ENCODE data around the gene C16orf92.

The C16orf92 gene

DNA sequence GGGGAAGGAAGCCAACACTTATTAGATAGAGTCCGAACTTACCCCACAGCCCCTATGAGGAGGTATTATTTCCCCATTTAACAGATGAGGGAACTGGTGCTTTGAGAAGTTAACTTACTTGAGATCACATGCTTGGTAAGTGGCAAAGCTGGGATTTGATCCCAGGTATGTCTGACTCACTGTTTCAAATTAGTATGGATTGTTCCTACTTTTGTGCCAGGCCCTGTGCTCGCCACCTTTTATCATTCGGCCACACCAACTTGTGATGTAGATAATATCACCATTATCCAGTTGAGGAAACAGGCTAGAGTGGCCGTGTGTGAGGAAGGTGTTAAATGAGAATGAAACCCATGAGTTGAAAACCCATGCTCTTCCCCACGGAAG is 38.2 kb upstream of the C16orf92 start:
- DNase-seq (ENCODE audit: low read depth): no peak
- TF ChIP-seq, protein P1, sequence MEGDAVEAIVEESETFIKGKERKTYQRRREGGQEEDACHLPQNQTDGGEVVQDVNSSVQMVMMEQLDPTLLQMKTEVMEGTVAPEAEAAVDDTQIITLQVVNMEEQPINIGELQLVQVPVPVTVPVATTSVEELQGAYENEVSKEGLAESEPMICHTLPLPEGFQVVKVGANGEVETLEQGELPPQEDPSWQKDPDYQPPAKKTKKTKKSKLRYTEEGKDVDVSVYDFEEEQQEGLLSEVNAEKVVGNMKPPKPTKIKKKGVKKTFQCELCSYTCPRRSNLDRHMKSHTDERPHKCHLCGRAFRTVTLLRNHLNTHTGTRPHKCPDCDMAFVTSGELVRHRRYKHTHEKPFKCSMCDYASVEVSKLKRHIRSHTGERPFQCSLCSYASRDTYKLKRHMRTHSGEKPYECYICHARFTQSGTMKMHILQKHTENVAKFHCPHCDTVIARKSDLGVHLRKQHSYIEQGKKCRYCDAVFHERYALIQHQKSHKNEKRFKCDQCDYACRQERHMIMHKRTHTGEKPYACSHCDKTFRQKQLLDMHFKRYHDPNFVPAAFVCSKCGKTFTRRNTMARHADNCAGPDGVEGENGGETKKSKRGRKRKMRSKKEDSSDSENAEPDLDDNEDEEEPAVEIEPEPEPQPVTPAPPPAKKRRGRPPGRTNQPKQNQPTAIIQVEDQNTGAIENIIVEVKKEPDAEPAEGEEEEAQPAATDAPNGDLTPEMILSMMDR (IDR thresholded peaks at IDR 0.05; ENCODE audit: control insufficient read depth, extremely low read depth, insufficient read depth): no peak
- H3K4me3 ChIP-seq (ENCODE audit: low read depth, low read length): no peak overlapping the region

DNA sequence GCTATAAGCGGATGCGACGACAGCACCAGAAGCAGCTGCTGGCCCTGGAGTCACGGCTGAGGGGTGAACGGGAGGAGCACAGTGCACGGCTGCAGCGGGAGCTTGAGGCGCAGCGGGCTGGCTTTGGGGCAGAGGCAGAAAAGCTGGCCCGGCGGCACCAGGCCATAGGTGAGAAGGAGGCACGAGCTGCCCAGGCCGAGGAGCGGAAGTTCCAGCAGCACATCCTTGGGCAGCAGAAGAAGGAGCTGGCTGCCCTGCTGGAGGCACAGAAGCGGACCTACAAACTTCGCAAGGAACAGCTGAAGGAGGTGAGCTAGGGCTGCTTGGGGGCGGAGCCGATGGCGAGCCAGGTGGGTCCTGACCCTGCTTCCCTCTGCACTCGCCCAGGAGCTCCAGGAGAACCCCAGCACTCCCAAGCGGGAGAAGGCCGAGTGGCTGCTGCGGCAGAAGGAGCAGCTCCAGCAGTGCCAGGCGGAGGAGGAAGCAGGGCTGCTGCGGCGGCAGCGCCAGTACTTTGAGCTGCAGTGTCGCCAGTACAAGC is 37.7 kb upstream of the C16orf92 start:
- DNase-seq (ENCODE audit: low read depth): no peak
- H3K4me3 ChIP-seq (ENCODE audit: low read depth, low read length): no peak overlapping the region
- TF ChIP-seq, protein P1 (IDR thresholded peaks at IDR 0.05; ENCODE audit: control insufficient read depth, extremely low read depth, insufficient read depth): no peak

DNA sequence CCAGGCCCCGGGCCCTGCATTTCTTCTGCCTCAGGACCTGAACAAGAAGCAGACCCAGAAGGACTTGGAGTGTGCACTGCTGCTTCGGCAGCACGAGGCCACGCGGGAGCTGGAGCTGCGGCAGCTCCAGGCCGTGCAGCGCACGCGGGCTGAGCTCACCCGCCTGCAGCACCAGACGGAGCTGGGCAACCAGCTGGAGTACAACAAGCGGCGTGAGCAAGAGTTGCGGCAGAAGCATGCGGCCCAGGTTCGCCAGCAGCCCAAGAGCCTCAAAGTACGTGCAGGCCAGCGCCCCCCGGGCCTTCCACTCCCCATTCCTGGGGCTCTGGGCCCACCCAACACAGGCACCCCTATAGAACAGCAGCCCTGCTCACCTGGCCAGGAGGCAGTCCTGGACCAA is 36.8 kb upstream of the C16orf92 start:
- H3K4me3 ChIP-seq (ENCODE audit: low read depth, low read length): no peak overlapping the region
- TF ChIP-seq, protein P1 (IDR thresholded peaks at IDR 0.05; ENCODE audit: control insufficient read depth, extremely low read depth, insufficient read depth): no peak
- DNase-seq (ENCODE audit: low read depth): no peak

DNA sequence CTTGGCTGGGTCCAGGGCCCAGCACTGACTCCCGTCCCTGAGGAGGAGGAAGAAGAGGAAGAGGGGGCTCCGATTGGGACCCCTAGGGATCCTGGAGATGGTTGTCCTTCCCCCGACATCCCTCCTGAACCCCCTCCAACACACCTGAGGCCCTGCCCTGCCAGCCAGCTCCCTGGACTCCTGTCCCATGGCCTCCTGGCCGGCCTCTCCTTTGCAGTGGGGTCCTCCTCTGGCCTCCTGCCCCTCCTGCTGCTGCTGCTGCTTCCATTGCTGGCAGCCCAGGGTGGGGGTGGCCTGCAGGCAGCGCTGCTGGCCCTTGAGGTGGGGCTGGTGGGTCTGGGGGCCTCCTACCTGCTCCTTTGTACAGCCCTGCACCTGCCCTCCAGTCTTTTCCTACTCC is 36.1 kb upstream of the C16orf92 start:
- no peak for DNase-seq (ENCODE audit: low read depth)
- TF ChIP-seq, protein P1 (IDR thresholded peaks at IDR 0.05; ENCODE audit: control insufficient read depth, extremely low read depth, insufficient read depth): no peak
- no peak overlapping the region for H3K4me3 ChIP-seq (ENCODE audit: low read depth, low read length)

DNA sequence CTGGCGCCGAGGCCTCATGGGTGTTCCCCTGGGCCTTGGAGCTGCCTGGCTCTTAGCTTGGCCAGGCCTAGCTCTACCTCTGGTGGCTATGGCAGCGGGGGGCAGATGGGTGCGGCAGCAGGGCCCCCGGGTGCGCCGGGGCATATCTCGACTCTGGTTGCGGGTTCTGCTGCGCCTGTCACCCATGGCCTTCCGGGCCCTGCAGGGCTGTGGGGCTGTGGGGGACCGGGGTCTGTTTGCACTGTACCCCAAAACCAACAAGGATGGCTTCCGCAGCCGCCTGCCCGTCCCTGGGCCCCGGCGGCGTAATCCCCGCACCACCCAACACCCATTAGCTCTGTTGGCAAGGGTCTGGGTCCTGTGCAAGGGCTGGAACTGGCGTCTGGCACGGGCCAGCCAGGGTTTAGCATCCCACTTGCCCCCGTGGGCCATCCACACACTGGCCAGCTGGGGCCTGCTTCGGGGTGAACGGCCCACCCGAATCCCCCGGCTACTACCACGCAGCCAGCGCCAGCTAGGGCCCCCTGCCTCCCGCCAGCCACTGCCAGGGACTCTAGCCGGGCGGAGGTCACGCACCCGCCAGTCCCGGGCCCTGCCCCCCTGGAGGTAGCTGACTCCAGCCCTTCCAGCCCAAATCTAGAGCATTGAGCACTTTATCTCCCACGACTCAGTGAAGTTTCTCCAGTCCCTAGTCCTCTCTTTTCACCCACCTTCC is 35.5 kb upstream of the C16orf92 start:
- no peak for DNase-seq (ENCODE audit: low read depth)
- no peak overlapping the region for H3K4me3 ChIP-seq (ENCODE audit: low read depth, low read length)
- TF ChIP-seq, protein P1 (IDR thresholded peaks at IDR 0.05; ENCODE audit: control insufficient read depth, extremely low read depth, insufficient read depth): no peak

DNA sequence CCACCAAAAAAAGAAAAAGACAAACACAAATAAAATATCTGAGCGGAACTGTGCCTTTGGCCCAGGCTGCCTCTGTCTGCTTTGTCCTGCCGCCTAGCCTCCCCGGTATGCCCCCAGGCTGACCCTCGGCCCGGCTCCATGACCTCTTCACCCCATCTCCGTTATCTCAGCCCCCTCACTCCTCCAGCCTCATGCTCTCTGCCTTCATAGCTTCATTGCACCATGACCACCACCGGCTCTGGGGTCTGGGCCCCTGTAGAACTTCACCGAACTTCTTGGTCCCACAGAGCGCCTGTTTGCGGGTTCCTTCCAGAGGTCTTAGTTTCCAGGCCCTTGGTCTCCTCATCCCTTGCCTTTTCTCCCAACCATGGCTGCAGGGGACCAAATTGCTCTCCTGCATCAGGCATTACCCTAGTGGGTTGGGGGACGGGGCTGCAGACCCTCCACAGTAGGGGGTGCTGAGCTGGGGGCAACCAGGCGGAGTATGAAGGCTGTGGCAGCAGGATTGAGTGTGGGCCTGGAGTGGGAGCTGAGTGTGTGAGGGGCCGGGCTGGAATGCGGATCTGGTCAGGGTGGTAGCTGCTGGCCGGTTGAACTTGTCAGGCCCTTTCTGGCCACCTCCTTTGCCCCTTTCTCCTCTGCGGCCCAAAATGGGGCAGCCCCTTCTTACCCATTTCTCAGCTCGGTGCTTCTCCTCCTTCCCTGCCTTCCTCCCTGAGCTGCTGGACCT is 34.5 kb upstream of the C16orf92 start:
- TF ChIP-seq, protein P1 (IDR thresholded peaks at IDR 0.05; ENCODE audit: control insufficient read depth, extremely low read depth, insufficient read depth): no peak
- DNase-seq (ENCODE audit: low read depth): no peak
- no peak overlapping the region for H3K4me3 ChIP-seq (ENCODE audit: low read depth, low read length)
